Spinal cord (tissue), 10 donors: ENCODE measurements around the gene THAP12. TPM values are rescaled to one million over a fixed set of nuclear protein-coding genes. Genes with fewer than 3 reads are reported as not detected.

Experiments
- DNase-seq, 6 donors: peaks; one replicate each; pipeline versions ENCODE4 v3.0.0 to v3.0.0-alpha.2; 2013 to 2015; ENCODE audit warnings: low spot score in 6 of 6, low read depth in 4 of 6
- H3K27ac ChIP-seq: one replicate; pipeline ENCODE4 v1.5.1; 2013; ENCODE audit warnings: low read depth, low read length, control low read depth
- H3K27me3 ChIP-seq: one replicate; pipeline ENCODE4 v1.6.1; 2013; ENCODE audit warnings: low read length; ENCODE audit not compliant: control insufficient read depth, insufficient read depth
- H3K36me3 ChIP-seq: one replicate; pipeline ENCODE4 v1.6.1; 2013; ENCODE audit warnings: low read length; ENCODE audit not compliant: control insufficient read depth, insufficient read depth
- H3K4me1 ChIP-seq: one replicate; pipeline ENCODE4 v1.6.1; 2013; ENCODE audit warnings: low read length; ENCODE audit not compliant: control insufficient read depth, insufficient read depth
- H3K4me3 ChIP-seq: one replicate; pipeline ENCODE4 v1.5.1; 2013; ENCODE audit warnings: low read depth, low read length, control low read depth
- H3K9me3 ChIP-seq: one replicate; pipeline ENCODE4 v1.6.1; 2013; ENCODE audit warnings: low read length; ENCODE audit not compliant: control insufficient read depth, insufficient read depth
- WGBS: methylation state at CpG from one replicate; pipeline ENCODE4 v1.1.5; 2013; ENCODE audit warnings: missing lambda C conversion rate; ENCODE audit not compliant: insufficient coverage; 5-methylcytosine and 5-hydroxymethylcytosine counted together
- polyA plus RNA-seq, 2 donors: library from polyadenylated mRNA; unstranded; fragments of 120-200 nt; gene quantifications; one replicate each; pipeline ENCODE4 v1.2.1, GENCODE V29; 2013; ENCODE audit not compliant: insufficient read length in 2 of 2
- total RNA-seq, 2 donors: library from RNA; depleted of rRNA in 1 of 2; stranded (reverse); fragments of 120-200 nt in 1 of 2; fragments of >200 nt in 1 of 2; gene quantifications; one replicate each; pipeline versions ENCODE4 v1.2.3 to v1.2.4, GENCODE V29; 2013 to 2014
- donor health status: healthy.

The THAP12 gene
- total and polyA plus RNA-seq, 4 donors = 44.1 to 68.4 (median 63.2) TPM

- Histone ChIP-seq H3K27me3 (peaks cover 5% of the 10 kb centered on the region), H3K4me1 (peaks cover 9% of the 10 kb centered on the region), H3K36me3 (no peaks in the 10 kb centered on the region), H3K27ac (no peak overlapping the region), H3K4me3 (no peak overlapping the region), H3K9me3 (no peaks in the 10 kb centered on the region)
- WGBS = 88% methylated on average over 4 of the region's 8 CpGs
- DNase-seq = no peak
Observed at GRCh38 chr11:76315182-76315853, 65.6 kb downstream of the THAP12 start.

GRCh38 chr11:76314741-76315090 is 66.2 kb downstream of the THAP12 start:
- H3K4me1 ChIP-seq = peaks cover 9% of the 10 kb centered on the region
- no peak overlapping the region for H3K27ac ChIP-seq
- WGBS = 82% methylated on average over 4 of the region's 4 CpGs
- DNase-seq = no peak
- no peak overlapping the region for H3K4me3 ChIP-seq
- H3K27me3 ChIP-seq = no peaks in the 10 kb centered on the region
- H3K36me3 ChIP-seq = no peaks in the 10 kb centered on the region
- no peaks in the 10 kb centered on the region for H3K9me3 ChIP-seq

- Histone ChIP-seq H3K4me1 (peaks cover 9% of the 10 kb centered on the region), H3K27ac (no peak overlapping the region), H3K36me3 (no peaks in the 10 kb centered on the region), H3K9me3 (no peaks in the 10 kb centered on the region), H3K4me3 (no peak overlapping the region), H3K27me3 (no peaks in the 10 kb centered on the region)
- WGBS = 50% methylated on average over 15 of the region's 15 CpGs
- DNase-seq = no peak
Observed at GRCh38 chr11:76313913-76314740, 66.8 kb downstream of the THAP12 start.

GRCh38 chr11:76313271-76313670 is 67.7 kb downstream of the THAP12 start:
- H3K4me1 ChIP-seq = peaks cover 6% of the 10 kb centered on the region

GRCh38 chr11:76310832-76311595 is 69.9 kb downstream of the THAP12 start:
- DNase-seq = no peak
- H3K27ac ChIP-seq = no peak overlapping the region
- no peak overlapping the region for H3K4me3 ChIP-seq
- no peaks in the 10 kb centered on the region for H3K9me3 ChIP-seq
- no peaks in the 10 kb centered on the region for H3K27me3 ChIP-seq
- no peaks in the 10 kb centered on the region for H3K36me3 ChIP-seq
- peaks cover 9% of the 10 kb centered on the region for H3K4me1 ChIP-seq
- WGBS = 77% methylated on average over 13 of the region's 13 CpGs

More at GRCh38 chr11:76313271-76313670, 67.7 kb downstream of the THAP12 start:
- WGBS = 83% methylated on average over 2 of the region's 3 CpGs
- Histone ChIP-seq H3K4me3 (no peak overlapping the region), H3K27me3 (no peaks in the 10 kb centered on the region), H3K36me3 (no peaks in the 10 kb centered on the region), H3K27ac (no peak overlapping the region), H3K9me3 (no peaks in the 10 kb centered on the region)
- no peak for DNase-seq

- H3K27me3 ChIP-seq = no peaks in the 10 kb centered on the region
- no peak overlapping the region for H3K4me3 ChIP-seq
- DNase-seq = no peak
- H3K36me3 ChIP-seq = no peaks in the 10 kb centered on the region
- no peaks in the 10 kb centered on the region for H3K9me3 ChIP-seq
- peaks cover 3% of the 10 kb centered on the region for H3K4me1 ChIP-seq
- H3K27ac ChIP-seq = no peak overlapping the region
- WGBS = 57% methylated on average over 4 of the region's 6 CpGs
Observed at GRCh38 chr11:76307978-76308747, 72.8 kb downstream of the THAP12 start.

GRCh38 chr11:76307396-76307795 is 73.5 kb downstream of the THAP12 start:
- no peaks in the 10 kb centered on the region for H3K27me3 ChIP-seq
- no peaks in the 10 kb centered on the region for H3K9me3 ChIP-seq
- DNase-seq = peak in 1 of 6 donors; percentile 57
- 93% methylated on average over 4 of the region's 9 CpGs for WGBS
- no peak overlapping the region for H3K27ac ChIP-seq
- no peak overlapping the region for H3K4me3 ChIP-seq
- H3K4me1 ChIP-seq = peaks cover 3% of the 10 kb centered on the region
- H3K36me3 ChIP-seq = no peaks in the 10 kb centered on the region

GRCh38 chr11:76303399-76303798 is 77.5 kb downstream of the THAP12 start:
- Histone ChIP-seq H3K4me3 (no peak overlapping the region), H3K4me1 (peaks cover 3% of the 10 kb centered on the region), H3K27ac (no peak overlapping the region), H3K9me3 (no peaks in the 10 kb centered on the region), H3K27me3 (no peaks in the 10 kb centered on the region), H3K36me3 (no peaks in the 10 kb centered on the region)
- WGBS = 78% methylated on average over 1 of the region's 3 CpGs
- no peak for DNase-seq

GRCh38 chr11:76302996-76303395 is 77.9 kb downstream of the THAP12 start:
- no peak for DNase-seq
- no peaks in the 10 kb centered on the region for H3K9me3 ChIP-seq
- no peak overlapping the region for H3K4me3 ChIP-seq
- peaks cover 3% of the 10 kb centered on the region for H3K4me1 ChIP-seq
- H3K27me3 ChIP-seq = no peaks in the 10 kb centered on the region
- H3K36me3 ChIP-seq = no peaks in the 10 kb centered on the region
- WGBS = 81% methylated on average over 3 of the region's 3 CpGs
- H3K27ac ChIP-seq = no peak overlapping the region
